Measurements from ENCODE around the gene KIFBP. TPM values are rescaled to one million over a fixed set of nuclear protein-coding genes. Genes with fewer than 3 reads are reported as not detected.

Gene KIFBP
- total and polyA plus RNA-seq, 9 of the 15 experiments (the other 6 are each of a cell fraction or from before 2014, with no cell fraction given) = 5.6 to 23.2 (median 14.8) TPM

DNA sequence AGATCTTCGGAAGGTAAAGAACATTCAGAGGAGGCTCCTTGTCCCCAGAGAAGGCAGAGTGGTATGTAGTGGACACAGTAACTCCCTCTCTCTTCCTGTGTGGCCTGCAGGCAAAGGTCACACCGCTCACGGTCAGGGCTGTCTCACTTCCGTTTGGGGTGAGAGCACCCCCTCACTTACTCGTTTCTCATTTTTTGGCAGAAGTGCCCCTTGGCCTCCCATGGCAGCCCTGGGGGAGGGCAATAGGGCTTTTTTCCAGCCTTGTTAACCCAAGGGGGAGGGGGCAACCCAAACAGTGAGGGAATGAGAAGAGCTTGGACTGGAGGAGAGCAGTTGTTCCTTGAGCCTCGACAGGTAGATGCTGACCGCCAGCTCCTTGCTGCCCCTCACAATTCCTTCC, 67.5 kb downstream of the KIFBP start (continued):
- TF ChIP-seq, protein P1, sequence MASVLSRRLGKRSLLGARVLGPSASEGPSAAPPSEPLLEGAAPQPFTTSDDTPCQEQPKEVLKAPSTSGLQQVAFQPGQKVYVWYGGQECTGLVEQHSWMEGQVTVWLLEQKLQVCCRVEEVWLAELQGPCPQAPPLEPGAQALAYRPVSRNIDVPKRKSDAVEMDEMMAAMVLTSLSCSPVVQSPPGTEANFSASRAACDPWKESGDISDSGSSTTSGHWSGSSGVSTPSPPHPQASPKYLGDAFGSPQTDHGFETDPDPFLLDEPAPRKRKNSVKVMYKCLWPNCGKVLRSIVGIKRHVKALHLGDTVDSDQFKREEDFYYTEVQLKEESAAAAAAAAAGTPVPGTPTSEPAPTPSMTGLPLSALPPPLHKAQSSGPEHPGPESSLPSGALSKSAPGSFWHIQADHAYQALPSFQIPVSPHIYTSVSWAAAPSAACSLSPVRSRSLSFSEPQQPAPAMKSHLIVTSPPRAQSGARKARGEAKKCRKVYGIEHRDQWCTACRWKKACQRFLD (CRISPR knock-in tag; IDR thresholded peaks at IDR 0.05) = 0 out of 2 replicates have a peak, but pooled peaks have one; percentile 24
- peak; percentile 23; the same call in 1 of the 2 replicates for TF ChIP-seq NR2C1 (IDR thresholded peaks at IDR 0.05)
- peak; percentile 77 for TF ChIP-seq NR2C1 (tag; IDR thresholded peaks at IDR 0.05)
- no peak for TF ChIP-seq DACH1 (IDR thresholded peaks at IDR 0.05; ENCODE audit: partially characterized antibody)
- 0 out of 2 replicates have a peak, but pooled peaks have one; percentile 29 for TF ChIP-seq ZNF175 (CRISPR knock-in tag; IDR thresholded peaks at IDR 0.05; ENCODE audit: low read depth)
- TF ChIP-seq, protein P2, sequence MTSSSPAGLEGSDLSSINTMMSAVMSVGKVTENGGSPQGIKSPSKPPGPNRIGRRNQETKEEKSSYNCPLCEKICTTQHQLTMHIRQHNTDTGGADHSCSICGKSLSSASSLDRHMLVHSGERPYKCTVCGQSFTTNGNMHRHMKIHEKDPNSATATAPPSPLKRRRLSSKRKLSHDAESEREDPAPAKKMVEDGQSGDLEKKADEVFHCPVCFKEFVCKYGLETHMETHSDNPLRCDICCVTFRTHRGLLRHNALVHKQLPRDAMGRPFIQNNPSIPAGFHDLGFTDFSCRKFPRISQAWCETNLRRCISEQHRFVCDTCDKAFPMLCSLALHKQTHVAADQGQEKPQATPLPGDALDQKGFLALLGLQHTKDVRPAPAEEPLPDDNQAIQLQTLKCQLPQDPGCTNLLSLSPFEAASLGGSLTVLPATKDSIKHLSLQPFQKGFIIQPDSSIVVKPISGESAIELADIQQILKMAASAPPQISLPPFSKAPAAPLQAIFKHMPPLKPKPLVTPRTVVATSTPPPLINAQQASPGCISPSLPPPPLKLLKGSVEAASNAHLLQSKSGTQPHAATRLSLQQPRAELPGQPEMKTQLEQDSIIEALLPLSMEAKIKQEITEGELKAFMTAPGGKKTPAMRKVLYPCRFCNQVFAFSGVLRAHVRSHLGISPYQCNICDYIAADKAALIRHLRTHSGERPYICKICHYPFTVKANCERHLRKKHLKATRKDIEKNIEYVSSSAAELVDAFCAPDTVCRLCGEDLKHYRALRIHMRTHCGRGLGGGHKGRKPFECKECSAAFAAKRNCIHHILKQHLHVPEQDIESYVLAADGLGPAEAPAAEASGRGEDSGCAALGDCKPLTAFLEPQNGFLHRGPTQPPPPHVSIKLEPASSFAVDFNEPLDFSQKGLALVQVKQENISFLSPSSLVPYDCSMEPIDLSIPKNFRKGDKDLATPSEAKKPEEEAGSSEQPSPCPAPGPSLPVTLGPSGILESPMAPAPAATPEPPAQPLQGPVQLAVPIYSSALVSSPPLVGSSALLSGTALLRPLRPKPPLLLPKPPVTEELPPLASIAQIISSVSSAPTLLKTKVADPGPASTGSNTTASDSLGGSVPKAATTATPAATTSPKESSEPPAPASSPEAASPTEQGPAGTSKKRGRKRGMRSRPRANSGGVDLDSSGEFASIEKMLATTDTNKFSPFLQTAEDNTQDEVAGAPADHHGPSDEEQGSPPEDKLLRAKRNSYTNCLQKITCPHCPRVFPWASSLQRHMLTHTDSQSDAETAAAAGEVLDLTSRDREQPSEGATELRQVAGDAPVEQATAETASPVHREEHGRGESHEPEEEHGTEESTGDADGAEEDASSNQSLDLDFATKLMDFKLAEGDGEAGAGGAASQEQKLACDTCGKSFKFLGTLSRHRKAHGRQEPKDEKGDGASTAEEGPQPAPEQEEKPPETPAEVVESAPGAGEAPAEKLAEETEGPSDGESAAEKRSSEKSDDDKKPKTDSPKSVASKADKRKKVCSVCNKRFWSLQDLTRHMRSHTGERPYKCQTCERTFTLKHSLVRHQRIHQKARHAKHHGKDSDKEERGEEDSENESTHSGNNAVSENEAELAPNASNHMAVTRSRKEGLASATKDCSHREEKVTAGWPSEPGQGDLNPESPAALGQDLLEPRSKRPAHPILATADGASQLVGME (CRISPR knock-in tag; IDR thresholded peaks at IDR 0.05) = no peak
- TF ChIP-seq, protein P3, sequence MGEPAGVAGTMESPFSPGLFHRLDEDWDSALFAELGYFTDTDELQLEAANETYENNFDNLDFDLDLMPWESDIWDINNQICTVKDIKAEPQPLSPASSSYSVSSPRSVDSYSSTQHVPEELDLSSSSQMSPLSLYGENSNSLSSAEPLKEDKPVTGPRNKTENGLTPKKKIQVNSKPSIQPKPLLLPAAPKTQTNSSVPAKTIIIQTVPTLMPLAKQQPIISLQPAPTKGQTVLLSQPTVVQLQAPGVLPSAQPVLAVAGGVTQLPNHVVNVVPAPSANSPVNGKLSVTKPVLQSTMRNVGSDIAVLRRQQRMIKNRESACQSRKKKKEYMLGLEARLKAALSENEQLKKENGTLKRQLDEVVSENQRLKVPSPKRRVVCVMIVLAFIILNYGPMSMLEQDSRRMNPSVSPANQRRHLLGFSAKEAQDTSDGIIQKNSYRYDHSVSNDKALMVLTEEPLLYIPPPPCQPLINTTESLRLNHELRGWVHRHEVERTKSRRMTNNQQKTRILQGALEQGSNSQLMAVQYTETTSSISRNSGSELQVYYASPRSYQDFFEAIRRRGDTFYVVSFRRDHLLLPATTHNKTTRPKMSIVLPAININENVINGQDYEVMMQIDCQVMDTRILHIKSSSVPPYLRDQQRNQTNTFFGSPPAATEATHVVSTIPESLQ (CRISPR knock-in tag; IDR thresholded peaks at IDR 0.05) = no peak
- TF ChIP-seq, protein P4, sequence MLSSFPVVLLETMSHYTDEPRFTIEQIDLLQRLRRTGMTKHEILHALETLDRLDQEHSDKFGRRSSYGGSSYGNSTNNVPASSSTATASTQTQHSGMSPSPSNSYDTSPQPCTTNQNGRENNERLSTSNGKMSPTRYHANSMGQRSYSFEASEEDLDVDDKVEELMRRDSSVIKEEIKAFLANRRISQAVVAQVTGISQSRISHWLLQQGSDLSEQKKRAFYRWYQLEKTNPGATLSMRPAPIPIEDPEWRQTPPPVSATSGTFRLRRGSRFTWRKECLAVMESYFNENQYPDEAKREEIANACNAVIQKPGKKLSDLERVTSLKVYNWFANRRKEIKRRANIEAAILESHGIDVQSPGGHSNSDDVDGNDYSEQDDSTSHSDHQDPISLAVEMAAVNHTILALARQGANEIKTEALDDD (IDR thresholded peaks at IDR 0.05) = no peak
- TF ChIP-seq SNIP1 (IDR thresholded peaks at IDR 0.05; ENCODE audit: low read depth) = no peak
- TF ChIP-seq ZNF311 (CRISPR knock-in tag; IDR thresholded peaks at IDR 0.05) = no peak
- TF ChIP-seq, protein P5, sequence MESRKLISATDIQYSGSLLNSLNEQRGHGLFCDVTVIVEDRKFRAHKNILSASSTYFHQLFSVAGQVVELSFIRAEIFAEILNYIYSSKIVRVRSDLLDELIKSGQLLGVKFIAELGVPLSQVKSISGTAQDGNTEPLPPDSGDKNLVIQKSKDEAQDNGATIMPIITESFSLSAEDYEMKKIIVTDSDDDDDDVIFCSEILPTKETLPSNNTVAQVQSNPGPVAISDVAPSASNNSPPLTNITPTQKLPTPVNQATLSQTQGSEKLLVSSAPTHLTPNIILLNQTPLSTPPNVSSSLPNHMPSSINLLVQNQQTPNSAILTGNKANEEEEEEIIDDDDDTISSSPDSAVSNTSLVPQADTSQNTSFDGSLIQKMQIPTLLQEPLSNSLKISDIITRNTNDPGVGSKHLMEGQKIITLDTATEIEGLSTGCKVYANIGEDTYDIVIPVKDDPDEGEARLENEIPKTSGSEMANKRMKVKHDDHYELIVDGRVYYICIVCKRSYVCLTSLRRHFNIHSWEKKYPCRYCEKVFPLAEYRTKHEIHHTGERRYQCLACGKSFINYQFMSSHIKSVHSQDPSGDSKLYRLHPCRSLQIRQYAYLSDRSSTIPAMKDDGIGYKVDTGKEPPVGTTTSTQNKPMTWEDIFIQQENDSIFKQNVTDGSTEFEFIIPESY (CRISPR knock-in tag; IDR thresholded peaks at IDR 0.05) = peak; percentile 28; the same call in 1 of the 2 replicates
- TF ChIP-seq SRSF1 (IDR thresholded peaks at IDR 0.05; ENCODE audit: low read depth, low read length) = no peak
- peak; percentile 57 for TF ChIP-seq GABPA (tag; conservative IDR thresholded peaks at IDR 0.05; ENCODE audit: low read depth)
- TF ChIP-seq KLF6 (CRISPR knock-in tag; IDR thresholded peaks at IDR 0.05; ENCODE audit: borderline replicate concordance) = 0 out of 2 replicates have a peak, but pooled peaks have one; percentile 17
- TF ChIP-seq CCAR2 (IDR thresholded peaks at IDR 0.05; ENCODE audit: low read depth, low read length) = no peak
- no peak for TF ChIP-seq ZNF830 (CRISPR knock-in tag; IDR thresholded peaks at IDR 0.05)
- no peak for TF ChIP-seq ZNF174 (CRISPR knock-in tag; IDR thresholded peaks at IDR 0.05)

All from K562 (cell line).